ENCODE data around the gene UNG.

Gene UNG

GRCh38 chr12:109131154-109132050 lies 34.0 kb downstream of the UNG start:
- Histone ChIP-seq H4K20me1 (ENCODE audit: insufficient read depth, low read length) (no peaks in the 10 kb centered on the region), H3K27ac (ENCODE audit: low read length) (no peak overlapping the region), H3K9me3 (ENCODE audit: insufficient read depth, low read length) (no peaks in the 10 kb centered on the region), H2AFZ (ENCODE audit: low read depth, low read length) (peak overlapping the region; percentile 5; the same call in 1 of the 2 replicates), H3K9ac (ENCODE audit: low read length) (no peak overlapping the region), H3K79me2 (ENCODE audit: low read length) (no peaks in the 10 kb centered on the region), H3K36me3 (replicated peaks; ENCODE audit: low read depth, low read length) (no peaks in the 10 kb centered on the region), H3K4me1 (ENCODE audit: low read length) (peaks cover 4% of the 10 kb centered on the region; the same call in 1 of the 2 replicates), H3K4me3 (ENCODE audit: low read length) (peak overlapping the region; percentile 14; the same call in 1 of the 2 replicates), H3K27me3 (ENCODE audit: low read depth, low read length) (peaks cover 40% of the 10 kb centered on the region), H3K4me2 (ENCODE audit: low read length) (peak overlapping the region; percentile 32)
- no peak for TF ChIP-seq CTCF (IDR thresholded peaks at IDR 0.05; ENCODE audit: low read depth, low read length)
- TF ChIP-seq EZH2phosphoT487 (IDR thresholded peaks at IDR 0.05; ENCODE audit: low read depth) = no peak

- H3K9me3 ChIP-seq (ENCODE audit: insufficient read depth, low read length) = no peaks in the 10 kb centered on the region
- no peaks in the 10 kb centered on the region for H4K20me1 ChIP-seq (ENCODE audit: insufficient read depth, low read length)
- H2AFZ ChIP-seq (ENCODE audit: low read depth, low read length) = no peak overlapping the region
- peaks cover 48% of the 10 kb centered on the region for H3K27me3 ChIP-seq (ENCODE audit: low read depth, low read length)
- H3K27ac ChIP-seq (ENCODE audit: low read length) = no peak overlapping the region
- H3K4me1 ChIP-seq (ENCODE audit: low read length) = peaks cover 4% of the 10 kb centered on the region; the same call in 1 of the 2 replicates
- no peaks in the 10 kb centered on the region for H3K36me3 ChIP-seq (replicated peaks; ENCODE audit: low read depth, low read length)
- TF ChIP-seq EZH2phosphoT487 (IDR thresholded peaks at IDR 0.05; ENCODE audit: low read depth) (no peak), CTCF (IDR thresholded peaks at IDR 0.05; ENCODE audit: low read depth, low read length) (peak; percentile 44)
- H3K4me3 ChIP-seq (ENCODE audit: low read length) = no peak overlapping the region
- no peak overlapping the region for H3K4me2 ChIP-seq (ENCODE audit: low read length)
- no peak overlapping the region for H3K9ac ChIP-seq (ENCODE audit: low read length)
- no peaks in the 10 kb centered on the region for H3K79me2 ChIP-seq (ENCODE audit: low read length)
Measured at GRCh38 chr12:109134186-109134917, 37.0 kb downstream of the UNG start.

GRCh38 chr12:109137055-109137454 lies 39.7 kb downstream of the UNG start:
- Histone ChIP-seq H3K27ac (ENCODE audit: low read length) (no peak overlapping the region), H4K20me1 (ENCODE audit: insufficient read depth, low read length) (no peaks in the 10 kb centered on the region), H2AFZ (ENCODE audit: low read depth, low read length) (no peak overlapping the region), H3K9me3 (ENCODE audit: insufficient read depth, low read length) (no peaks in the 10 kb centered on the region), H3K79me2 (ENCODE audit: low read length) (no peaks in the 10 kb centered on the region), H3K4me3 (ENCODE audit: low read length) (no peak overlapping the region), H3K27me3 (ENCODE audit: low read depth, low read length) (peaks cover 33% of the 10 kb centered on the region), H3K36me3 (replicated peaks; ENCODE audit: low read depth, low read length) (no peaks in the 10 kb centered on the region), H3K9ac (ENCODE audit: low read length) (no peak overlapping the region), H3K4me2 (ENCODE audit: low read length) (no peak overlapping the region), H3K4me1 (ENCODE audit: low read length) (no peaks in the 10 kb centered on the region)
- no peak for TF ChIP-seq CTCF (IDR thresholded peaks at IDR 0.05; ENCODE audit: low read depth, low read length)
- TF ChIP-seq EZH2phosphoT487 (IDR thresholded peaks at IDR 0.05; ENCODE audit: low read depth) = no peak

- TF ChIP-seq EZH2phosphoT487 (IDR thresholded peaks at IDR 0.05; ENCODE audit: low read depth) = no peak
- no peak for TF ChIP-seq CTCF (IDR thresholded peaks at IDR 0.05; ENCODE audit: low read depth, low read length)
- no peak overlapping the region for H3K9ac ChIP-seq (ENCODE audit: low read length)
- H3K27ac ChIP-seq (ENCODE audit: low read length) = no peak overlapping the region
Measured at GRCh38 chr12:109139360-109139759, 42.0 kb downstream of the UNG start.

More at GRCh38 chr12:109139360-109139759, 42.0 kb downstream of the UNG start:
- Histone ChIP-seq H3K27me3 (ENCODE audit: low read depth, low read length) (peaks cover 19% of the 10 kb centered on the region; the same call in 1 of the 2 replicates), H2AFZ (ENCODE audit: low read depth, low read length) (no peak overlapping the region), H3K4me1 (ENCODE audit: low read length) (no peaks in the 10 kb centered on the region), H3K9me3 (ENCODE audit: insufficient read depth, low read length) (no peaks in the 10 kb centered on the region), H4K20me1 (ENCODE audit: insufficient read depth, low read length) (no peaks in the 10 kb centered on the region), H3K4me3 (ENCODE audit: low read length) (no peak overlapping the region), H3K4me2 (ENCODE audit: low read length) (no peak overlapping the region), H3K36me3 (replicated peaks; ENCODE audit: low read depth, low read length) (no peaks in the 10 kb centered on the region), H3K79me2 (ENCODE audit: low read length) (no peaks in the 10 kb centered on the region)

Measured in OCI-LY3 (cell line).